HG03460 (cell line): ENCODE results near the gene HS6ST2.

ENCODE experiments used
- ATAC-seq: cut with Tn5 transposase; IDR thresholded peaks from one replicate; pipeline ENCODE4 v1.9.1; 2021; ENCODE audit not compliant: unreplicated experiment

The HS6ST2 gene

DNA sequence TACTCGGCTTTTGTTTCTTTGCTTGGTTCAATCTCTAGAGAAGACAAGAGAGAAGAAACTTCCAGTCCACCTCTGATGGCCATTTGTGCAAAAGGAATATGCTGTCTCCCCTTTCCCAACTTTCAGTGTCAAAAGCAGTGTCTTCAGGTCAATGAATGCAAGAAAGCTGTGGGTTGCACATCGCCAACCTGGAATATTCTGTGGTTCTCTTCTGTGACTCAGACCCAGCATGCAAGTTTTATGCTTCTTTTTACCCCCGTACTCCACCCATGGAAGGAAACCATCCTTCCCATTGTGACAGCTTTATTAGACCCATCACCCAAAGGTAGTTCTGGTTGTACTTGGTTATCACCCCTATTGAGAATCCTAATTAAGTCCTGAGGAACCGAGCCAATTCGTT is 334.0 kb downstream of the HS6ST2 start:
- ATAC-seq = no peak

DNA sequence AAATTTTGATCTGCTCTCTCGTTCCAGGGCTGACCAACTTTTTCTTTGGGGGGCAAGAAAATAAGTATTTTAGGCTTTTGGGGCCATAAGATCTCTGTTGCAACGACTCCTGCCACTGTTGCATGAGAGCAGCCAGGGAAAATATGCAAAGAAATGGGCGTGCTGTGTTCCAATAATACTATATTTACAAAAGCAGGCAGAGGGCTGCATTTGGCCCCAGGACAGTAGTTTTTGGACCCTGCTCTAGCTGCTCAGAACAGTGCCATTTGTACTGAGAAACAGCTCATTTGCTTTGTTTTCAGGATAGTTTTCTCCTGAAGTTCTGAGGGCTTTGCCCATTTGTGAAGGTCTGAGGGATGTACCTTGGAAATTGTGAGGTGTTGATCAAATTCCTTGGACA is 334.5 kb downstream of the HS6ST2 start:
- ATAC-seq = no peak

DNA sequence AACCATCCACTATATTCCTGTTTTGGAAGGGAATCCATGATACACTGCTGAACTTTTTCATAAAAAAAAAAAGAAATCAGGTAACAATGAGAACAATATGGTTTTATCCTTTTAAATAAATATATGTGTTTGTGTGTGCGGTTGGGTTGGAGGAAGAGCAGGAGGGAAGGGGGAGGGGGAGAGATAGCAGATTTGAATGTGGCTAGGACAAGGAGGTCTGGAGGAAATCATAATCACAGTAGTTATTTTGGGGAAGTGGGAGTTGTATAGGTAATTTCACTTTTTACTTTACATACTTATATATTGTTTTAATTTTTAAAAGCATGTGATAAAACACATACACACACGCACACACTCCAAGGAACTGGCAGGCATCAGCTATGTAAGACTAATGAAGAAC is 335.1 kb downstream of the HS6ST2 start:
- ATAC-seq = no peak

DNA sequence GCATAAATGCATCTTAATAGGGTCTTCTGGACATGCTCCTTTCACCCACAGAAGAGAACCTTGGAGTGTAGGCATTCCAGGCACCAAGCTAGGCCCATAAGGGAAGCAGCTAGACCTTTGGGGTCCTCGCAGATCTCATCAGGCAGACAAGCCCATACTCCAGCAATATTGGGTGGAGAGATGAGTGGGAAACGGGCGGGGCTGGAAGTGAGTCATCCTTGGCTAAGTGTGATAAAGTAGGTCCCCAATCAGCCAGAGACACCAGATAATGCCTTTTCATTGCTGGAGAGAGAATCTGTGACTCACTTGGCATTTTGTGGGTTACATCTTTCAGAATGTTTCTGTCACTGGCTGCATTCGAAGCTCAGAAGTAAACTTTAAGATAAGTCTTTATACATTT is 336.3 kb downstream of the HS6ST2 start:
- ATAC-seq = no peak

DNA sequence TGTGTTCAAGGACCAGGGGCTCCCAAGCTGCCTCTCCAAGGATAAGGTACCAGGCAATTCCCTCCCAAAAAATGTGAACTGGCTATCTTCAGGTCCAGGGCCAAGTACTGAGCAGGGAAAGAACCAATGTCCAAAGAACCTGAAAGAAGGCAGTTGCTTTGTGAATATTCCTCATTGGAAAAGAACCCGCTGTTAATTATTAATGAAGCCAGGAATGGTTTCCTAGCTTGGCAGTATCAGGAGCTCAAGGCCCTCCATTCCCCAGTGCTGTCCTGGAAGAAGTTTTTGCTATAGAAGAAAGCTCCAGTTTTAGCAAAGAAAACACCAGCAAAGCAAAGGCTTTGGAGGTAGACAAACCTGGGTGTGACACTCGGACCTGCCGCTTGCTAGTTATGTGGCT is 339.6 kb downstream of the HS6ST2 start:
- ATAC-seq = no peak

DNA sequence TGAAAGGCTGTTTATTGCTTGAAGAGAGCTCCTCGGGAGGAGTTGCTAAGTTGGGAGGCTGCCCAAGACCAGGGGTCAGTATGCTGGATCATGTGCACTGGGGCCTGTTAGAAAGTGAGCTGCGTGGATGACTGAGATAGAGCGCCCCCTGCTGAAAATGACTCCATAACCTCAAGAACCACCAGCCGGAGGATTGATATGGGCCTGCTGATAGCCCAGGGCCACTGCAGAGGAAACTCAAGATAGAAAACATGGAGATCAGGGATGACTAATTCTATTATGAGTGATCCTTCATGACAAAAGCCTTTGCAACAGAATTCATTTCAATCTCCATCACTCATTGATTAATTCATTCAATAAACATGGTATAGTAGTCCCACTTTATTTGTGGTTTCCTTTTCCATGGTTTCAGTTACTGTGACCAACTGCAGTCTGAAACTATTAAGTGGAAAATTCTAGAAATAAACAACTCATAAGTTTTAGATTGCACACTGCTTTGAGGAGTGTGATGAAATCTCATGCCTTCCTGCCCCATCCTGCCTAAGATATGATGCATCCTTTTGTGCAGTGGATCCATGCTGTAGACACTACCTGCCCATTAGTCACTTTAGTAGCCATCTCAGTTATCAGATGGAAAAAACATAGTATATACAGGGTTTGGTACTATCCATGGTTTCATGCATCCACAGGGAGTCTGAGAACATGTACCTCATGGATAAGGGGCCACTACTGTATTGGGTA is 342.9 kb downstream of the HS6ST2 start:
- ATAC-seq = no peak

DNA sequence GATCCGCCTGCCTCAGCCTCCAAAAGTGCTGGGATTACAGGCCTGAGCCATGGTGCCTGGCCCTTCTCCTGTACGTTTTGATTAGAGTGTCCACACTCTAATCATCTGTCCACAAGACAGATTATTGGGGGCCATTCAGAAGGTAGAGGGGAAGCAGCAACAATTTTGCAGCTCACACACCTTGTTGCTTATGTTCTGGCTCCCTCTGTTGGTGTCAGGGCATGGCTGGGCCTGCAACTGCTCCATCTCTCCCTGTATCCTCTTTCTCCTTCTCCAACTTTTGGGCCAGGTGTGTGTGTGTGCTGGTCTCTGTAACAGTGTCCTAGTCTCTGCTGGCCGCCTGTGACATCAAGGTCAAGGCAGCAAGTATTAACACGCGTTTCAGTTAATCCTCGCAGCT is 344.1 kb downstream of the HS6ST2 start:
- no peak for ATAC-seq

DNA sequence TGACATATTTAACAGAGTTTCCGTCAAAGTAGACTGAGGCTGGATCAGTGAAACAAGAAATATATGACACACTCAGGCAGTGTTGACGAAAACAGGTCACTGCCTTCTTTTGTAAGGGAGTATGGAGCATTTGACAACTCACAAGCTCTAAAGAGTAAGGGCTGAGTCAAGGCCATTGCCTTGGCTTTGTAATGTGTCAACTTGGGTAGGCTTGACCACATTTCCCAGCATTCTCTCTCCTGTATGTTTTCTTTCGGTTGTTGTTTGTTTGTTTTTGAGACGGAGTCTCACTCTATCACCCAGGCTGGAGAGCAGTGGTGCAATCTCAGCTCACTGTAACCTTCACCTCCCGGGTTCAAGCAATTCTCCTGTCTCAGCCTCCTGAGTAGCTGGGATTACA is 344.6 kb downstream of the HS6ST2 start:
- no peak for ATAC-seq

DNA sequence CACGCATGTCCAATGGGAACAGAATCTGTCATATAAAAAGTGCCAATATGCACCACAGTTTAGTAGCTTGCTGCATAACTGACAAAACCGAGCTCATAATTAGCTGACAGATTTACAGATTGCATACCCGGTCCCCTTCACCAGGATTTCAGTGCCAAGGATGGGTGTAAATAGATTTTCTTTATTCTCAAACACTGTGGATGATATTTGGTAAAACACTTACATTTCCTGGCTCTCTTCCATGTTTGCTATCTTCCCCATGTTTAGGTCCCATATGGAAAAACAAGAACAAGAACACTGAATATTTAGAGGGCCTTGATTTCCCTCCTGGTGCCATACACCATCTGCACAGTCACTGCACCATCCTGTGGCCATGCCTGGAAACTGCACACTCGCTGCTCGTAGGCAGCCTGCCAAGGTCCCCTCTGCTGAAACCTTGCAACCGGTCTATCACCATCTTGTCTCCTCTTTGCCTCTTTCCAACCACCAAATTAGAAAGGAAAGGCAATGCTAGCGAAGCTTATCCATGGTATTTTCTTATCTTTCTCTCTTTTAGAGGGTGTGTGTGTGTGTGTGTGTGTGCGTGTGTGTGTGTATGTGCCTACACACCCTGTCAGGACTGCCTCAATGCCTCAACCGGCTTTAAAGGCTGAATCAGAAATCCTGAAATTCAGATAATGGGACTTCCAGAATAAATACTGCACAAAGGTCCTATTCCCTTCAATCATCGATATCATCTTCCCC is 345.4 kb downstream of the HS6ST2 start:
- no peak for ATAC-seq

DNA sequence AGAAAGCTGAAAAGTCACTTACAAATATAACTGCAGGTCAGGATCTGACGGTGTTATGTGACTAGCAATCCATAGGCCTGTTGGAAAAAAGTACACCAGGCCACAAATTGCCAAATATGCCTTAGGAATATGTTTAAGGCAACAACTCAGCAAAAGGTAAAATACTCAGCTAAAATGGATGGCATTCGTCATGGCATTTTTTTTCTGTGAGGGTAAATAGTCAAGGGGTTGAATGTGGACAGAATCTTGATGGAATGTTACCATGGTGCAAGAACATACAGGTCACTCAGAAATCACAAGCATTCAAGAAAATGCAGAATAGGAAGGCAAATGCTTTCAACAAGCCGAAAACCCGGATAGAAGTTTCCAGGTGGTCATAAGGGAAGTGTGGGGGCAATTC is 347.9 kb downstream of the HS6ST2 start:
- no peak for ATAC-seq

DNA sequence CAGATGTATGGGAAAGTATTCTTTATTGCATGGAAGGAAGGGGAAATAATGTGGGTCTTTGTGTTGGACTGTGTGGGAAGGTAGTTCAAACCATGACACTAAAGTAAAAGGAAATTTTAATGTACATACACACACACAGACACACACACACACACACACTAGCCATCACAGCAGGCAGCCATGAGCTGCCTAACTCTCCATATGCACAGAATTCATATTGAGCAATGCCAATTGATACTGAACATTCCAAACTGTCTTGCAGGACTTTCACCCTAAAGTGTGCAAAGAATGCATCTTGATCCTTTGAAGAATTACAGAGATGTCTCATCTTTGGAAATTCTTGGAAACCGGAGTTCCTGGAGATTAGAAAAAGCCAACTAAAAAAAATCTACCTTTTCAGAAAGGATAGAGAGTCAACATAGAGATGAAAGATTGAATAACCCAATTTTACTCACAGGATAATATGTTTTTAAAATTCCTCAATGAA is 349.0 kb downstream of the HS6ST2 start:
- ATAC-seq = no peak

DNA sequence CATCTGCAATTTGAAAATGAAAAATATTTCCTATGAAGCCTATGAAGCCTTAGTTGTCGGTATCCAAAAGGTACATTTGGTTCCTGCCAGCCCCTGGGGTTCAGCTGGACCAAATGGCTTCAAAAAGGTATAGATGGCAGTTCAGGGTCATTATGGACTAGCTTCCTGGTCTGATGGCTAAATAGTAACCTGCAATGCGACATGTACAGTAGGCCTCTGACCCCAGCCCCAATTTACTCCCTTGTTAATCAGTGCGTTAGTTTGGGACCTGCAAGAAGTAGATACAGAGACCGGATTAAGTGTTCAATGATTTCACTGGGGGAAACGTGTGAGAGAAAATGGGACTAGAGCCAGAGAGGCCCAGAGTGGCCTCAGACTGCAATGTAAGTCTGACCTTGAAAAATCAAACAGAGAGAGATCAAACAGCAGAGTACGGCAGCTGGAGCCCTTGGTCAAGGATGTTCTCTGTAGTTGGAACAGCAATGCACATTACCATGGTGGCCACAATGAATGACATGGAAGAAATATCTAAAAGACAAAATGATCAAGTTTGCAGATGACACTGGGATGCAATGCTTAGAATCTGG is 354.6 kb downstream of the HS6ST2 start:
- ATAC-seq = no peak

DNA sequence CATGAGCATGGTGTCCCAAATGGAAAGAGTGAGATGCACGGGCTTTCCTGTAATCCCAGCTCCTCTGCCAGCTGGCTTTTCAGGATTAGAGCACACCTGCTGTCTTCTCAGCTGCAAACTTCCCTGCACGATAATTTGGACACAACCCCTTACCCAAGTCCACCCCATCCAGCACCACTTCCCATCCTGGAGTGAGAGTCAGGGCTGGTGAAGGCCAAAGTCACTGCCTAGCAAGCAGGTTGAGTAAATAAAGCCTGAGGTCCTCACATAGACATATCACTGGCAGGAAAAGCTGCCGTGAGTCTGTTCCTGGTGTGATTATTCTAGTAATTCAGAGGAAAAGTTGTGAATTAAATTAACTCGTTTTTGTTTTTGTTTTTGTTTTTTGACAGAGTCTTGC is 355.7 kb downstream of the HS6ST2 start:
- ATAC-seq = no peak

DNA sequence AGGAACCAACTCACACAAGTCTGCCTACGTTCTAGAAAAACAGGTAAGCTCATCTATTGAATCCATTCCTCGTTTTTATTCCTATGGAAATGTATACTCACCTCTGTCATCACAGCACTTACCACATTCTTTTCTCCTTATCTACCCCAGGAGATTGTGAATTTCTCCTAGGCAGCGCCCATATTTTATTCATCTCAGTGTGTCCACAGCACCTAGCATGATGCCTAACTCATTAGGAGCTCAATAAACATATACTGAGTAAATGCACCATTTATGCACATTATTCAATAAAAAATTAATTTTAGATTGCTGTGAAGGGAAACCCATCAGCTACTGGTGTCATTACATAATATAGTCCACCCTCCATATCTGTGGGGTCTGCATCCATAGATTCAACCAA is 363.4 kb downstream of the HS6ST2 start:
- no peak for ATAC-seq

DNA sequence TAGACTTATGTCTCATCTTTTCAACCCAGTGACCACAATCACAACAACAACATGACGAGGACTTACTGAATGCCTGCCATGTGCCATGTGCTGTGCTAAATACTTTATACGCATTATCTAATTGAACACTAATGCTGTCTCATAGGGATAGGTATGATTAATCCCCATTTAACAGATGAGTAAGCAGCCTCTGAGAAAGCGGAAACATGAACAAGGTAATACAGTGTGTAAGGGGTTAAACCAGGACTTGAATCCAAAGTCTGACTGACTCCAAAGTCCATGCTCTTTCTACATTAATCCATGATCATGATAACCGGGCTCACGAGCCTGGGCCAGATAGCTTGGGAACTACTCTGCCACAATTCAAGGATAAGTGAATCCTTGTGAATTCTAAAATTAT is 364.3 kb downstream of the HS6ST2 start:
- no peak for ATAC-seq

DNA sequence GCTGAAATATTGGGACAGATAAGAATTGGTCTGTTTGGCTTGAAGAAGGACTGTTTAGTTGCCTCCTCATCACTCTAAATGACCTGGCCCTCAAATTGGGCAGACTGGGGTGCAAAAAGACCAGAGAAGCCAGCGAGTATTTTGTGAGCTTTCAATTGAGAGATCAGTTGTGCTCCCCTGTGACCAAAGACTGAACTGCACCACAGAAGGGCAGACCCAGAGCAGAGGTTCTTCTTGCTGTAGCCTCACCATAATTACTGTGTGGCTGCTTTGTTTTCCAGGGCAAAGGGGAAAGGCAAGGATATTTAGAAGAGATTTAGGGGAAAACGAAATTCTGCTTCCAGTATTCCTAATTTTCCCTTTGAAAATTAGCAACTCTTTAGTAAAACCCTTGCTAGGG is 365.5 kb downstream of the HS6ST2 start:
- no peak for ATAC-seq

DNA sequence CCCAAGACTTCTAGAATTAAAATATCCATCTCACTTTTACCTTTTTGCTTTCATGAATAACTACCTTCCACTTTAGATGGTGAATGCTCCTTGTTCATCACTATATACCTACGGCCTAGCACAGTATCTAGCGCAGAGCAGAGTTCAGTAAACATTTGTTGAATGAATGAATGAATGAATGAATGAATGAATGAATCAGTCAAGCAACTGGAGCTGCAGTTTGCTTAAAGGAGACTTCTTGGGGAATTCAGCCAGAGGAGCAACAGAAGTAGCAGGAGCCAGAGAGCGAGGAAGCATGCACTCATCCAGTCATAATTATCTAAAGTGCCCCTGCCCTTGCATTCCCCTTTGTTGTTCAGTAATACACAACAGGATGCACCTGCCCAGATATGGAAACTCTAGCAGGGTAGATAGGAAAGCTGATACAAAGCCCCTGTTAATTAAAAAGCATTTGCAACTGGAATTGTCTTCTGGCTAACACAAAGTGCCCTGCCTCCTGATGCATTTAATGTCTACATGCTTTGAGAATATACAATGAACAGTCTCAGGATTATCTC is 366.6 kb downstream of the HS6ST2 start:
- no peak for ATAC-seq

DNA sequence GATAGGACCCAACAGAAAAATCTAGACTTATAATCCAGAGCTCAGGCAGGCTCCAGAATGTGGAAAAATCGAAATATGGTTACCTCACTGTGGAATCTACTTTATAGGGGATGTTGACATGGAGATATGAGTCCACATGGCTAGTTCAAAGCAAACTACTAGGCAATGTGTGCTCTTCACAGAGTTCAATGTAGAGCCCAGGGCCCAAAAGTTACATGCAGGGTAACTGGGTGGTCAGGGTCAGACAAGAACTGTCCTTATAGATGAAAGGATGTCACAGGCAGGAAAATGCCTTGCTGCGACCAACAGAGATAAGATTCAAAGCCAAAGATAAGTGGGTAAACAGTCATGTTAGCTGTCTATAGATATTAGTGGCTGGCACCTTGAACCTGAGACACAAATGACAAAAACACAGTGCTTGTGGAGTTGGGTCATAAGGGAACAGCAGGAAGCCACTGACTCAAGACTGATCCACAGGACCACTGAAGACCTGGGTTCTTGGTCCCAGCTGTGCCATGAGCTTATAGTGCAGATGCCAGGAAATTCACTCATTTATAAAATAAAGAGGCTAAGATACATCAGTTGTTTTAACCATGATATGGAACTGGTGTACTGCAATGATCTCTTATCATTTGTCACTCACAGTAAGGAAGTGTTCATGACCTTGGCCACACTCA is 367.9 kb downstream of the HS6ST2 start:
- ATAC-seq = no peak

DNA sequence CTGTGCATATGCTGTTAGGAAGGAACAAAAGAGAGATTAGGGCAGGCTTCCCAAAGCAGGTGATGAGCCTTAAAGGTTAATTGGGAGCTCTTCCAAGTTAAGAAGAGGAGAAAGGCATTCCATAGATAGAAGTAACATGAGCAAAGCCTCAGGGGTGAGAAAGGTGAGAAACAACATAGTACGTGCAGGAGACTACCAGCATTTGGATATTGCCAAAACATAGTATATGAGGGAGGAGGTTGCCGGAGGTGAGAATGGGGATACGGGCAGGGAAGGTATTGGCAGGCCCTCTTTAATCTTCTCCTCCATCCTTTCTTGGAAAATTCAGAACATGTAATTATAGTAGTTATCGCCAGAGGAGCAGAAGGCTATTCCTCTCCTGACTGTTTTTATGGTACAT is 373.5 kb downstream of the HS6ST2 start:
- no peak for ATAC-seq

DNA sequence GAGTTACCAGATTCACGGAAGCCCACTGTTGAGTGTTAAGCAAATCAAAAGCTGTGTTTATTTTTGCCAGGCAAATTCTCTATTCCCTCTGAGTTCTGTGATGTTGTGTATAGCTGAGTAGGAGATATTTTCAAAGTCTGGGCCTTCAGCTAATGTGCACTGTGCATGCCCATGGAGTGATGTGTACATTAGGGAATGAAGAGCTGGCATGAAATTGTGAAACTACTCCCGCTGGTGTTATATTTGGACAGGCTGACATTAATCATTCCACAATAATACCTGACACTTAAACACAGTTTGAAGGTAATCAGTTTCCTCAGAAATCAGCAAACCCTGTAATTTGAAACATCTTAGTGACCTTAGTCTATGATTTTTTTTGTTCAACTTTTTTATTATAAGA is 381.5 kb downstream of the HS6ST2 start:
- ATAC-seq = no peak
